T-cell (primary cell): Measurements from ENCODE around the gene CFDP1. TPM values are rescaled to one million over a fixed set of nuclear protein-coding genes. Genes with fewer than 3 reads are reported as not detected.

Source experiments
- ATAC-seq, 4 experiments: fragments of 200-7000 bp in 3 of 4; fragments of 150-1000 bp in 1 of 4; cut with Tn5 transposase; replicated peaks in 1 of 4; 1 replicate in 3 of 4; 2 replicates in 1 of 4; pipeline ENCODE4 v1.10.0; 2021; ENCODE audit warnings: moderate library complexity in 3 of 4, mild to moderate bottlenecking in 2 of 4, moderate number of reproducible peaks in 1 of 4
- CTCF ChIA-PET, 2 donors: fragments of 300-600 bp; sonication (Branson Sonifier 250); formaldehyde crosslinking; loops; one replicate each; lab custom pipeline; 2022; ENCODE audit warnings: antibody characterized with exemption in 2 of 2; lab: Charles Lee
- POLR2A ChIA-PET, 2 donors: fragments of 300-600 bp; sonication (Branson Sonifier 250); formaldehyde crosslinking; loops; one replicate each; lab custom pipeline; 2022; ENCODE audit warnings: antibody characterized with exemption in 2 of 2; lab: Charles Lee
- DNase-seq, 35 experiments: peaks; one replicate each; pipeline versions ENCODE4 v3.0.0 to v3.0.0-alpha.2; 2013 to 2023
- H3K27ac ChIP-seq: one replicate; pipeline ENCODE4 v1.5.1; 2013; ENCODE audit warnings: low read length
- H3K27me3 ChIP-seq, 2 experiments: replicated peaks in 1 of 2; 1 replicate in 1 of 2; 2 replicates in 1 of 2; pipeline versions ENCODE4 v1.6.1 to v1.7.0; 2013; ENCODE audit warnings: low read length in 1 of 2, mixed read lengths in 1 of 2; ENCODE audit not compliant: control insufficient read depth in 2 of 2, insufficient read depth in 2 of 2; ENCODE audit errors: extremely low read depth in 1 of 2
- H3K36me3 ChIP-seq, 2 donors: 1 replicate in 1 of 2; 2 replicates in 1 of 2; pipeline versions ENCODE4 v1.6.1 to v1.7.0; 2013; ENCODE audit warnings: low read length in 1 of 2; ENCODE audit not compliant: control insufficient read depth in 2 of 2, insufficient read depth in 1 of 2; ENCODE audit errors: extremely low read depth in 1 of 2
- H3K4me1 ChIP-seq, 2 experiments: 1 replicate in 1 of 2; 2 replicates in 1 of 2; pipeline versions ENCODE4 v1.6.1 to v1.7.0; 2013; ENCODE audit warnings: low read length in 2 of 2, mixed read lengths in 1 of 2; ENCODE audit not compliant: insufficient read depth in 2 of 2, control insufficient read depth in 1 of 2; ENCODE audit errors: extremely low read depth in 1 of 2
- H3K4me3 ChIP-seq, 2 donors: 1 replicate in 1 of 2; 2 replicates in 1 of 2; pipeline versions ENCODE4 v1.5.1 to v1.7.0; 2013; ENCODE audit warnings: mild to moderate bottlenecking in 2 of 2, low read length in 1 of 2, moderate library complexity in 1 of 2; ENCODE audit not compliant: control insufficient read depth in 1 of 2; ENCODE audit errors: extremely low read depth in 1 of 2
- H3K9me3 ChIP-seq: 2 replicates; pipeline ENCODE4 v1.7.0; 2013
- H3K27ac Mint-ChIP-seq, 2 donors: one replicate each; pipeline ENCODE4 v1.8.0; 2020 to 2021; ENCODE audit warnings: mild to moderate bottlenecking in 2 of 2, mixed read lengths in 2 of 2
- H3K27me3 Mint-ChIP-seq, 2 donors: one replicate each; pipeline ENCODE4 v1.8.0; 2021 to 2022; ENCODE audit warnings: mixed read lengths in 2 of 2
- H3K36me3 Mint-ChIP-seq: one replicate; pipeline ENCODE4 v1.8.0; 2021; ENCODE audit warnings: mixed read lengths
- H3K4me1 Mint-ChIP-seq, 3 donors: one replicate each; pipeline ENCODE4 v1.8.0; 2020 to 2022; ENCODE audit warnings: mixed read lengths in 3 of 3, mild to moderate bottlenecking in 1 of 3
- H3K4me3 Mint-ChIP-seq, 3 donors: one replicate each; pipeline ENCODE4 v1.8.0; 2020 to 2022; ENCODE audit warnings: mild to moderate bottlenecking in 3 of 3, mixed read lengths in 3 of 3, moderate library complexity in 3 of 3
- H3K9me3 Mint-ChIP-seq, 3 donors: one replicate each; pipeline ENCODE4 v1.8.0; 2020 to 2022; ENCODE audit warnings: mixed read lengths in 3 of 3
- WGBS: methylation state at CpG from one replicate; pipeline ENCODE4 v1.1.5; 2013; ENCODE audit warnings: missing lambda C conversion rate; ENCODE audit not compliant: insufficient coverage; 5-methylcytosine and 5-hydroxymethylcytosine counted together
- total RNA-seq, 35 experiments: library from RNA in 6 of 35; stranded (reverse) in 6 of 35; fragments of 120-200 nt in 1 of 35; gene quantifications; one replicate each; pipeline versions ENCODE4 v1.2.1 to v1.2.4 and lab custom pipeline; 2013 to 2026

The CFDP1 gene
- total RNA-seq, 5 donors from 2014 or later (not counting 1 experiment from before 2014, with no cell fraction given): 30.8 to 36.5 (median 34.2) TPM

GRCh38 chr16:75420987-75421819 lies 12.1 kb downstream of the CFDP1 start:
- Histone ChIP-seq H3K4me3 (no peak overlapping the region), H3K9me3 (no peaks in the 10 kb centered on the region), H3K4me1 (peaks cover 4% of the 10 kb centered on the region in 2 experiments), H3K36me3 (no peaks in the 10 kb centered on the region), H3K27me3 (no peaks in the 10 kb centered on the region), H3K27ac (no peak overlapping the region)
- Mint-ChIP-seq H3K9me3 (no peaks in the 10 kb centered on the region), H3K4me1 (peaks cover 36 to 43% (median 43%) of the 10 kb centered on the region in 3 donors), H3K4me3 (peak overlapping the region; percentile 21 to 50 (median 28)), H3K27me3 (no peaks in the 10 kb centered on the region), H3K36me3 (peaks cover 7% of the 10 kb centered on the region), H3K27ac (peak overlapping the region; percentile 13 to 67)
- peak in 13 of 35 experiments; percentile 1 to 27 (median 21) for DNase-seq
- POLR2A ChIA-PET: no interaction called here
- CTCF ChIA-PET: no interaction called here
- ATAC-seq: peak; percentile 49 to 68 (median 56)
- WGBS: 38% methylated on average over 8 of the region's 8 CpGs

GRCh38 chr16:75416904-75417565 lies 16.3 kb downstream of the CFDP1 start:
- Mint-ChIP-seq H3K36me3 (peaks cover 11% of the 10 kb centered on the region), H3K27me3 (no peaks in the 10 kb centered on the region), H3K4me1 (peaks cover 36 to 47% (median 44%) of the 10 kb centered on the region in 3 donors), H3K4me3 (no peak overlapping the region), H3K27ac (no peak overlapping the region), H3K9me3 (no peaks in the 10 kb centered on the region)
- Histone ChIP-seq H3K36me3 (peaks cover 0 to 15% of the 10 kb centered on the region in 2 donors), H3K27me3 (no peaks in the 10 kb centered on the region), H3K4me3 (no peak overlapping the region), H3K4me1 (peaks cover 4% of the 10 kb centered on the region in 2 experiments), H3K9me3 (no peaks in the 10 kb centered on the region), H3K27ac (no peak overlapping the region)
- ATAC-seq (no peak), DNase-seq (no peak)
- CTCF ChIA-PET: interaction anchor here in 1 of 2 donors (0.6 kb wide), 2 partner anchors 13 to 199 kb away, joined by 5 to 6 read pairs; no protein-coding TSS in a partner anchor
- POLR2A ChIA-PET: no interaction called here
- WGBS: no CpG with 5 or more reads among the region's 2 CpGs

DNA sequence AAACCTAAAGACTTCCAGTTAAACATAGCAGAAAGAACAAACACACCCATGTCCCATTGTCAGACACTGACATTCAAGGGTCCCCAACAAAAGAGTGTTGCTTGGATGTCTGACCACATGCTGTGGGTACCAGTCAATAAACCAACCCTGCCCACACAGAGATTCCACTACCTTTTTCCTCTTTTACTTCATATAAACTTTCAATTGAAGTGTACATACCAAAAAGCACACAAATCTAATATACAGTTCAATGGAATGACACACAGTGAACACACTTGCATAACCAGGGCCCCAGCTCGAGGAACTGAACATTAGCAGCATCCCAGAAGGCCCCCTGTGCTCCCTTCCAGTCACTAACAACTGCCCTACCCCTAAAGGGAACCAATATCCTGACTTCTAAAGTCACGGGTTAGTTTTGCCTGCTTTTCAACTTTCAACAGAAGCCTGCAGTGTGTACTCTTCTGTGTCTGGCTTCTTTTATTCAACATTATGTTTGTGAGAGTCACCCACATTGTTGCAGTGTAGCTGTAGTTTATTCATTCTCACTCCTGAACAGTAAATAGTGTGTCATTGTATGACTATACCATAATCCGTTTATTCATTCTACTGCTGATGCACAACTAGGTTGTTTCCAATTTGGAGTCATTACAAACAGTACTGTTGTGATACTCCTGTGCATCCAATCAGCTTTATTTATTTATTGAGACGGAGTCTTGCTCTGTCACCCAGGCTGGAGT lies 18.0 kb downstream of the CFDP1 start:
- Mint-ChIP-seq H3K27ac (no peak overlapping the region), H3K36me3 (peaks cover 16% of the 10 kb centered on the region), H3K4me1 (peaks cover 23 to 31% (median 28%) of the 10 kb centered on the region in 3 donors), H3K27me3 (no peaks in the 10 kb centered on the region), H3K9me3 (no peaks in the 10 kb centered on the region), H3K4me3 (no peak overlapping the region)
- ATAC-seq (no peak), DNase-seq (no peak)
- Histone ChIP-seq H3K27ac (no peak overlapping the region), H3K27me3 (no peaks in the 10 kb centered on the region), H3K4me3 (no peak overlapping the region), H3K36me3 (peaks cover 0 to 24% of the 10 kb centered on the region in 2 donors), H3K4me1 (no peaks in the 10 kb centered on the region), H3K9me3 (no peaks in the 10 kb centered on the region)
- ChIA-PET CTCF (interaction anchor here in 1 of 2 donors (0.7 to 0.8 kb wide), 2 partner anchors 90 to 161 kb away, joined by 4 read pairs; no protein-coding TSS in a partner anchor), POLR2A (interaction anchor here (0.5 to 0.6 kb wide), 2 partner anchors 13 to 266 kb away, joined by 4 to 5 read pairs; no protein-coding TSS in a partner anchor)
- WGBS: 89% methylated on average over 3 of the region's 4 CpGs

DNA sequence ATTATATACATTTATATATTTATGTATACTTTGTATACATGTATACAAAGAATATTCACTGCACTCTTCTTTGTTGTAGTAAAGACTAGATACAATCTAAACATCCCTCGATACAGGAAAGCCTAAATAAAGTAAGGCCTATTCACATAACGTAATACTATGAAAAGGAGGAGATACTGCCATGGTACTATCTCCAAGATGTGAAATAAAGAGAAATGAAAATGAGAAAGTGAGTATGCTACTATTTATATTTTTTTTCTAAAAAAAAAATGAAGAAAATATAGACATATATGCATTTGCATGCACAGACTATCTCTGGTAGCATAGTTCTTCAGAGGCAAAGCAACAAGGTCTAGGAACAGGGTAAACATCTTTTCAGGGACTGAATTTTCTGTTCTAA lies 19.4 kb downstream of the CFDP1 start:
- ChIA-PET POLR2A (no interaction called here), CTCF (no interaction called here)
- Histone ChIP-seq H3K9me3 (no peaks in the 10 kb centered on the region), H3K4me1 (no peaks in the 10 kb centered on the region), H3K27ac (no peak overlapping the region), H3K36me3 (peaks cover 5 to 35% of the 10 kb centered on the region in 2 donors), H3K27me3 (no peaks in the 10 kb centered on the region), H3K4me3 (no peak overlapping the region)
- Mint-ChIP-seq H3K4me3 (no peak overlapping the region), H3K4me1 (peaks cover 20 to 27% (median 23%) of the 10 kb centered on the region in 3 donors), H3K9me3 (no peaks in the 10 kb centered on the region), H3K27me3 (no peaks in the 10 kb centered on the region), H3K36me3 (peaks cover 20% of the 10 kb centered on the region), H3K27ac (no peak overlapping the region)
- WGBS: no CpG with 5 or more reads among the region's 2 CpGs
- ATAC-seq: no peak
- DNase-seq: no peak

DNA sequence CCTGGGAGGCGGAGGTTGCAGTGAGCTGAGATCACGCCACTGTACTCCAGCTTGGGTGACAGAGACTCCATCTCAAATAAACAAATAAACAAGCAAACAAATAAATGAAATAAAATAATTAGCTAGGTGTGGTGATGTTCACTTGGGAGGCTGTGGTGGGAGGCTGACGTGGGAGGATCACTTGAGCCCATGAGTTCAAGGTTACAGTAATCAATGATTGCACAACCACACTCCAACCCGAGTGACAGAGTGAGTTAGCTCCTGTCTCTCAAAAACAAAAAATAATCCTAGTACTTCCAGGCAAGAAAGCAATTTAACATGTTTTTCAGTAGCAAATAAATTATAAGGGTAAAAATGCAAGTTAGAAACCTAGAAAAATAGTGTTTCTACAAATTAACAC lies 26.4 kb downstream of the CFDP1 start:
- H3K4me3 Mint-ChIP-seq: no peak overlapping the region
- WGBS: no CpG with 5 or more reads among the region's 4 CpGs
- H3K27ac ChIP-seq: no peak overlapping the region
- H3K4me1 ChIP-seq: no peaks in the 10 kb centered on the region
- H3K36me3 ChIP-seq: peaks cover 9 to 22% of the 10 kb centered on the region in 2 donors
- H3K9me3 Mint-ChIP-seq: no peaks in the 10 kb centered on the region
- no peaks in the 10 kb centered on the region for H3K27me3 ChIP-seq
- H3K27me3 Mint-ChIP-seq: no peaks in the 10 kb centered on the region
- H3K9me3 ChIP-seq: no peaks in the 10 kb centered on the region
- ChIA-PET POLR2A (no interaction called here), CTCF (interaction anchor here in 1 of 2 donors (1.4 kb wide), 1 partner anchor 22 kb away, joined by 3 read pairs; no protein-coding TSS in a partner anchor)
- H3K27ac Mint-ChIP-seq: no peak overlapping the region
- ATAC-seq (no peak), DNase-seq (no peak)
- H3K36me3 Mint-ChIP-seq: peaks cover 29% of the 10 kb centered on the region
- H3K4me3 ChIP-seq: no peak overlapping the region
- peaks cover 0 to 3% (median 3%) of the 10 kb centered on the region in 3 donors for H3K4me1 Mint-ChIP-seq
